DMS 273 (cell line): ENCODE measurements around the gene NINJ2.

Experiments
- DNase-seq: peaks from one replicate; lab custom pipeline; 2025; ENCODE audit not compliant: unreplicated experiment; lab: John Stamatoyannopoulos, UW

The NINJ2 gene

DNA sequence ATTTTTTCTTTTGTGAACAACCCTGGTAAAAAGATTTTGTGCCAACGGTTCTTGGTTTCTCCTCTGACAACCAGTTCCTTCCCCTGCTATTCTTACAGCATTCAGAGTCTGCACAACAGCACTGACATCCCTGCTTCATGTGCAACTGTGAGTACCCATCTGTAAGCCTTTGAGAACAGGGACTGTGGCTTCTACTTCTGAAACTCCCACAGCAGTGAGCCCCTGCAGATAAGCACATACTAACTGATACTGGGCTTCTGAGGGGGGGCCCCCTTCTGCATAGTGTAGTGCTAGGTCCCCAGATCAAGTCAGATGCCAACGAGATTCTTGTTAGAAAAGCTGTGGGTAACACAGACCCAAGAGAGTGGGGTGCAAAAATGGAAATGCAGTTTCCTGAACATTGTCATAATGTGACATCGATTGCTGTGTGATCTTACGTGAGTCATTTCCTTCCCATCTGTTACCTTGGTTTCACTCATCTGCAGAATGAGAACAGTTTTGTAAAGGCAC lies 11.1 kb upstream of the NINJ2 start:
- no peak for DNase-seq

DNA sequence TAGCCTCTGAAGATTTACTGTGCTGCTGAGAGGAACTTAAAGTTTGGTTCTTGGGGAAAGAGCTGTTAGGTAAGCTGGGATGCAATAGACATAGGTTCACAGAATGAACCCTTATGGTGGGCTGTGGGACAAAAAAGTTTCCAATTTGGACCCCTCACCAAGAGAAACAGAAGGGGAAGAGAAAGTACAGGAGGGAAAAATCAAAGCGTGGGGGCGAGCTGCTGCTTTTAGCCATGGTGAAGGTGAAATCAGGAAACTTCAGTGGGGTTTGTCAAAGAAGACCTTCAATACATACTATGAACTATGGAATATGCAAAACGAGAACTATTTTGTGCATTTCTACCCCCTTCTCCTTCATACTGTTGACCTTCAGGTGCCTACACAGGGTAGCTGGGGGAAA lies 10.6 kb upstream of the NINJ2 start:
- DNase-seq = no peak

DNA sequence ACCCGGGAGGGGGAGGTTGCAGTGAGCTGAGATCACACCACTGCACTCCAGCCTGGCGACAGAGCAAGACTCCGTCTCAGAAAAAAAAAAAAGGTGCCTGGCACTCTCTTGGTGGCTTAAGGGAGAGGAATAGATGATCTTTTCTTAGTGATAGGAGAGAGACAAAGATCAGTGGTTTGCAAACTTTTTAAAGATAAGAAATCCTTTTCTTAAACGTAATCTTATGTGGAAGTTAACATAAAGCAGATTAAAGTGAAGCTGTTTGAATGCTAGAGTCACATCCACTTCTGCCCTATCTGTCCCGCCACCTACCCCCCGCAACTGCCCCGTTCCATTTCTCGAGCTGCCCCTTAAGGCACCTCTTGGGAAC lies 6.3 kb upstream of the NINJ2 start:
- DNase-seq = no peak

DNA sequence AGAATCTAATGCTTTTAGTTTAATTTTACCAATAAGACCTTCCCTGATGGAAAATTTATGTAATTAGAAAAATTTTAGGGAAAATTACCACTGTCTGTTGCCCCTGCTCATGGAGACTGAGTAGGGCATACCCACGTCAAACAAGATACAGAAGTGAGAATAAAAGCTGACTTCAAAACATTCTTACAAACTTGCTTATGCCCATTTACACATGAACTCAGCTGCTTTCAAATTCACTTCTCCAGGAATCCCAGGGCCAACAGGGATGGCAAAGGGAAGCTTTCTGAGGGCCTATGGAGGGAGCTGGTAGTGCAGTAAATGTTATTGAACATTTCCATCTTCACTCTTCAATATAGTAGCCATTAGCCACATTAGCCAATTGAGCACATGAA lies 4.8 kb upstream of the NINJ2 start:
- DNase-seq = no peak

DNA sequence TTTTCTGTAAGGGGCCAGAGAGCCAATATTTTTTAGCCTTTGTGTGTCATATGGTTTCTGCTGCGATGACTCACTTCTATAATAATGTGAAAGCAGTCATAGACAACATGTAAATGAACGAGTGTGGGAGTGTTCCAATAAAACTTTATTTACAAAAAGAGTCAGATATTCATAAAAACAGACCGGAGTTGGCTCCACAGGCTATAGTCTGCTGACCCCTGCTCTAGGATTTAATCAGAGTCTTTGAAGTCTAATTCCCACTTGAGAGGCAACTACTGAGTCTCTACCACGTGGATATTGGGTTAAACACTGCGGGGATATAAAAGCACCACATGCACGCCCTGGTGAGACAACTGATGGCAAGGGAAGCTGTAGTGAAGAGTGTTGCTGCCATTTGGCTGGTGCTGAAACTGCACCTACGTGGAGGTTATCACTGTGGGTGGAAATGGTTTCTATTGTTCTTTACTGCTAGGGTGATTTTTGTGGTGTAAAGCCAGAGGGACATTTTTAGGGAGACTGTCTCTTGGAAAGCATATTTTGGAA lies 3.6 kb upstream of the NINJ2 start:
- no peak for DNase-seq

DNA sequence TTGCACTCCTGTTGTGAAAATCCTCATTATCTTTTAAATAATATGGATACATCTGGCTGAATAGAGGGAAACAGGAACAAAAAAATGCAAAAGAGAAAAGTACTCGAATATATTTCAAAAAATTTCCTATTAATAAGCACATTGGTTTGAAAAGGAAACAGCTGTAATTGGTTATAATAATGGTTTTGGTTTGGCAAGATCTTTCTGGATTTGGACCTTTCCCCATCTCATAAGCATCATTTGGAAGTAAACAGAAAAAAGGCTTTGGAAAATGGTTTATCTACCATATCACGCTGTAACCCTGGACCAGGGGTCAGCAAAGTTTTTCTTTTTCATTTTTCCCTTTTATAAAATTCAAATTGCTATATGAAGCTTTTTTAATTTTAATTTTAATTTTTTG lies 2.8 kb upstream of the NINJ2 start:
- DNase-seq = no peak

DNA sequence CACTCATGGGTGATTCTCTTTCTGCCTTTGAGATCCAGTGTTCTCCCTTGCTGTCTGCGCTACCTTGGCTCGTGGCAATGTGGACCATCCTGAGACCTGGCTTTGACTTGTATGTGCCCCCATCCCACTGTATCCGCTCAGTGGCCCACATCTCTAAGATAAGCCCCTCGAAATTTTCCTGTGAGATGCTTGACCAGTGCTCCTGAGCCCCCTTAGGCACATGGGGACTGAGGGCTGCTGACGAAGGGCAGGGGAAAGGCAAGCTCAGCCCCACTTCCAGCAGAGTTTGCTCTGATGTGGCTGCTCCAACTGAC lies 1.5 kb upstream of the NINJ2 start:
- DNase-seq = no peak

DNA sequence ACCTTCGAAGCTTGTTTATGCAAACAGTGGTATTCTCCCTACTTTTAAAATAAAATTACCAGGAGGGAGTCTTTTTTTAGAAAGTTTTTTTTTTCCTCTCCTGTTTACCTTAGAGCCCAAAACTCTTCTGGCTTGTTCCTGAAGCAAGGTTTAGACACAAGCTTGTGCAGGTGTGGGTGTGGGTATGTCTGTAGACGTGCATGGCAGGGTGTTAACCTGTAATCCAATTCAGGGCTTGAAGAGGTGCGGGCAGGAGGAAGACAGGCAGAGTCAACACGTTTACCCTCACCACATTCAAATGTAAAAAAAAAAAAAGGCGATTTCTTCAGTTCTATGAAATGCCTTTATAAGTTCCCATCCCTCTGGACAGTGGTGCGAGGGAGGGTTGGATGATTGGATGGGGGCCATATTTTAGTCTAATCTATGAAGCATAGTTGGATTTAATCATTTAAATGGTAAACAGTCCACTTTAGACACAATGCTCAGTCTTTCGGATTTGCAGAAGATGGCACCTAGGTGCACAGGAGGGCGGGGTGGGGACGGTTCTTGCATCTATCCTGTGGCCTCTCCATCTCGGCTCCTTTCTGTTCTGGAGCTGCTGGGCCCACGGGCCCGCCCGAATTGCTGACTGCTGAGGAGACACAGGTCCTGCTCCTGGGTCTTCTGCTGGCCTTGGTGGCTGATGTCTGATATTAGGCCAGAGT lies 982 bp upstream of the NINJ2 start:
- DNase-seq = no peak

DNA sequence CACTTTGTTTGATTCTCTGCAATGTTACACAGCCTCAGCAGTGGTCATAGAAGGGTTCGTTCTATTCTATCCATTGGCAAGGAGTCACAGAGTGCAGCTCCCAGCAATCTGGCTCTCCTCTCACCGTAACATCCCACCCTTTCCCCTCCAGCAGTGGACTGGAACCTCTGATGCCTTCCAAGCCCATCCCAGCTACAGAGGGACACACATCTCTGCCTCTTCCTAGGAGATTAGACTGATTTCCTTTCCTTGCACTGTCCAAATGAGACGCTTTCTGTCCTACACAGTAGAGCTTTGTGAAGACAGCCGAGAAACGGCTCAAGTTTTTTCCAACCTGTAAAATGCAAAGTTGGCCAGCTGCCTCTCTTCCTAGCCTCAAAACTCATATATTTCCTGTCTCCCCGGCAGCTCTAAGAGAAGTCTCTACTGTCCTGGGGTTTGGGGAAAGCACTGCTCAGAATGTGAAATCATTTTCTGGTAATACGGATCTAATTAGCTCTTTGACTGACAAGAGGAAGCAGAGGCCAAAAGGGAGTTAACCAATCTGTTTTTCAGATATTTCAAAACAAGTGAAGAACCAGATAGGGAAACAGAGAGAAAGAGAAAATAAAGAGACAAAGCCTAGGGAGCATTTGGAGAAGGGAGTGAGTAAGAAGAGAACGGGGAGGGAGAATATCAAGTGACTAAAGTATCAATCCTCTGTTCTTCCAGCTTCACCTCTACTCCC lies 516 bp downstream of the NINJ2 start:
- DNase-seq = no peak

DNA sequence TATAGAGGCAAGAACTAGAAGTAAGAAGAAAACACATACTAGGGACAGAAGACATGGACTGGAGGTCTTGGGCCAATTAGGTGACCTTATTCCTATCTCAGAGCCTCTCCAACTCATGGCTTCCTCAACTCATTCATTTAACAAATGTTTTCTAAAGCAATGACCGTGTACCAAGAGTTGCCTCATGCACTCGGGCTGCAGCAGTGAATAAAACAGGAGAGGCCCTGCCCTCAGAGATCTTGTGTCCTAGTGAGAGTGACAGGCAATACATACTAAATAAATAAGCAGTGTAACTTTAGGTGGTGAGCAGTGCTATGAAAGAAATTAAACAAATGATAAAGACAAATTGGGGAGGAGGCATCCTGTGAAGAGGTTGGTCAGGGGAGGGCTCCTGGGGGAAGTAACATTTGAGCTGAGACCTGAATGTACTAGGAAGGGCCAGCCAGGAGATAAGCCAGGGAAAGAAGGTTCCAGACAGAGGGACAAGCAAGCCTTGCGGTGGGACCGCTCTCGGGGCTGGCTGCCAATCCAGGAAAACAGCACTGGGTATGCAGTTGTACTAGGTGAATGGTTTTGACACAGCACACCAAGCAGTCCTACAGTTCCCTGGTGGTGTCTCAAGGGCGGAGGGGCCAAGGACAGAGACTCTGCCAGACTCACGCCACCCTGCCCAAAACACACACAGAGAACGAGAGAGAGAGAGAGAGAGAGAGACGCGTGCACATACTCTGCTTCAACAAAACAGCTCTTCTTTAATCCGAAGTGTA lies 1.3 kb downstream of the NINJ2 start:
- no peak for DNase-seq

DNA sequence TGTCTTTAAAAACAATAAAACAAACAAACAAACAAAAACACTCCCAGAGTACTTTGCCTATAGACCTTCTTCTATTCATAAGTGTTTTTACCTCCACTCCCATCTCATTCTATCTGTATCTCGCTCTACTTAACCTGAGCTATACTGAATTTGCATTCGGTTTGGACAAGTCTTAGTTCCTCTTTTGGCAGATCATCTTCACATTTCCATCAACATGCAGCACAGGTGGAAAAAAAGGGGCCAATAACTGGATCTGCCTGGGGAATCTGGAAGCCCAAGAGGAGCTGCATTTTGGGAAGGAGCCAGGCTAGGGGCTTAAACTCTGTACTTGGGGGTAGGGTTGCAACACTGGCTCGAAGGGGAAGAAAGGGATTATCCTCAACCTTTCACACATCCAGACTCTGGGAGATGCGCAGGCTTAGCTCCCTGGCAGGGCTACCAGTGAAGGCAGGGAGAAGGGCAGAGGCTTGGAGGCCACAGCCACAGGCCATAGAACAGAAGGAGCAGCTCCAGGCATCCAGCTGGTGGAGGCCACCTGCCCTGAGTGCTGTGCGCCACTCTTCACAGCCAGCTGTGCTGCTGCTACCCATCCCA lies 4.1 kb downstream of the NINJ2 start:
- no peak for DNase-seq

DNA sequence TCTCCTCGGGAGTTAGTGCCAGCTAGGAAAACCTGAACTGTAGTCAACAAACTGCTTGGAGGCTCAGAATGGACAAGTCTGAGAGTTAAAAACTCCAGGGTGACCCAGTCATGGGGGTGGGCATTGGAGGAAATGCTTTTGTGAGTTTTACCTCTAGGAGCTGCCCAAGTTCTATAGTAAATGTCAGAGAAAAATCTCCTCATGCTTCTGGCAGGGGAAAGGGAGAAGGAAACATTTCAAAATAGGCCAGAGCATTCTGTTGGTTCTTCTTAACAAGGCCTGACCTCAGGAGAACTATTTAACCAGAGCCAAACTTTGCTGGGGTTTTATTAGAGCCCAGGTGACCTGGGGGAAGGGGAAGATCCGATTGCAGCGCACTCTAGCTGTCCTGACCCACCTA lies 12.3 kb downstream of the NINJ2 start:
- DNase-seq = no peak

DNA sequence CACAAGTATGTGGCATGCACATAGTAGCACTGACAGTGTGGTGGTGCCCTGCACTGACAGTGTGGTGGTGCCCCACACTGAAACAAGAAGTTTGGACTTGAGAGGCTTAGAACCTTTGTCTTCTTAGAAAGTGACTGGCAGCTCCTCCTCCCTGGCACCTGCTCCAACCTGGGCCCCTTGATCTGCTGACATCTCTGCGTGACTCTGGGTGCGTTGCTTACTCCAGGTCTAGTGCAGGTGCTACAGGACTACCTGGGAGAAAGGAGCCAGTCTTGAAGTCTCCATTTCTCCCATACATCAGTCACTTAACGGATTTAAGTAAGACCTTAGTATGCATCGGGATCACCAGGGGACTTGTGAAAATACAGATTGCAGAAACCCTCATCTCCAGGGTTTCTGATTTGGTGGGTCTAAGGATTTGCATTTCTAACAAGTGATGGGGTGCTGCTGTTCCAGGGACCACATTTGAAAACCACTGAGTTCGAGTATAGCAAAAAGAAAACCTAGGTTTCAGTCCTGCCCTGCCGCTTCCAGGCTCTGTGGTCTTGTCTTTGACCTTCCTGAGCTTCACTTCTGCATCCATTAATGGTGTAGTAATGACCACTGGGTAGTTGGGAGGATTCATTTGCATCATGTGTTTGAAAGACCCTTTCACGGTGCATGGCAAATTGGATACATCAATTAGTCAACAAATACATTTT lies 15.7 kb downstream of the NINJ2 start:
- DNase-seq = no peak

DNA sequence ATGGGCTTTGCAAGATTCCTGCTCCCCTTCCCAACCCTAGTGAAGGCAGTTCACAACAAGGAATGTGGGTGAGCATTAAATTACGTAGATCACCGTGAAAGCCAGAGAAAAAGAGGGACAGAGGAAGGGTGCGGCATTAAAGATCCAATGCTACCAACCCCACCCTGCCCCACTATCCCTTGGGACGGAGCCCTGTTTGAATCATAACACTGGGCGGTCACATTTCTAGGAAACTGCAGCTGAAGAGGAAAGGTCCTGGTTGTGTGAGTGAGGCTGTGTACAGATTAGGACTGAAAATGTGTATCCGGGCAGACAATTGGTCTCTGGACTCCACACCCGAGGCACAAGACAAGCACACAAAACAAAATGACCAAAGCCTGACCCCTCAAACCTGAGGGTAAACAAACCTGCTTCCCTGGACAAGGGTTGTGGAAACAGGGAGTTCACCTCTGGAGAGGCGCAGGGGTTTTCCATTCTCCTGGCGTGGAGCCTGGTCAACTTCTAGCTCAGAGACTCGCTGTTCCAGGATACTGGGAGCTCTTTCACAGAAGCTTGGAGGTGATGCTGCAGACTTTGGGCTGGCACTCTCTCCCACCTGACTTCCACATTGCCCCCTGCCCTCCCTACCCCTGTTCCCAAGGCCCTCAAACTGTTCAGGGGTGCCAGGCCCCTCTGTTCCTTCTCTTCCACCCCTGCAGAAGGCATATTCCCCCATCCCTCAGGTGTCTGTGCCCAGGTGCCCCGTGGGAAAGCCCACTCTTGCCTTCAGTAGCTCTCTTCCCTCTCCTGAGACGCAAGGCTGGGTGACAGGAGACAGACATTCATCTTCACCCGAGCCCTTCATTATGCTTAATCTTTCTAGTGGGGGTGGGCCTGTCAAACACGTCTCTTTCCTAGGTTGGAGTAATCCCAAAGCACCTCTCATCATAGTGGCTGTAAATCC lies 16.5 kb downstream of the NINJ2 start:
- no peak for DNase-seq

DNA sequence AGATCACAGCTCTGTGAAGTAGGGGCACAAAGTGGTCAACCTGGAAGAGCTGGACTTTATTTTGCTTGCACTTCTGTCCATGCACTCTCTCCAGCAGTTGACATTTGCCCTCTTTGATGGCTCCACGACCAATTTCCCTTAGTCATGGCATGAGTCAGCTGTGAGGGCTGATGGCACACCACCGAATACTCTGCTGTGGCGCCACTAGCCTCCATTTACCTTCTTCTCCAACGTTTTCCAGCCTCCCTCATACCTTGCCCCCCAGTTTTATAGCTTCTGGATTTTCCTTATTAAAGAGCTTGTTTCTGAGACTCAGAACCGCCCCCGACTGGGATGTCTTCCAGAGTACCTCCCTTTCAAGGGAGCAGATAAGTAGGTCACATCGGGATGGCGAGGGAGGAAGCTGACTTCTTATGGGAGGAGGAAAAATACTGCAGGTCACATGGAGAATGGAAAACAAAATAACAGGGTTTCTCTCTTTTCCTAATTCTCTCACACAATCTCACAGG lies 17.6 kb downstream of the NINJ2 start:
- DNase-seq = no peak

DNA sequence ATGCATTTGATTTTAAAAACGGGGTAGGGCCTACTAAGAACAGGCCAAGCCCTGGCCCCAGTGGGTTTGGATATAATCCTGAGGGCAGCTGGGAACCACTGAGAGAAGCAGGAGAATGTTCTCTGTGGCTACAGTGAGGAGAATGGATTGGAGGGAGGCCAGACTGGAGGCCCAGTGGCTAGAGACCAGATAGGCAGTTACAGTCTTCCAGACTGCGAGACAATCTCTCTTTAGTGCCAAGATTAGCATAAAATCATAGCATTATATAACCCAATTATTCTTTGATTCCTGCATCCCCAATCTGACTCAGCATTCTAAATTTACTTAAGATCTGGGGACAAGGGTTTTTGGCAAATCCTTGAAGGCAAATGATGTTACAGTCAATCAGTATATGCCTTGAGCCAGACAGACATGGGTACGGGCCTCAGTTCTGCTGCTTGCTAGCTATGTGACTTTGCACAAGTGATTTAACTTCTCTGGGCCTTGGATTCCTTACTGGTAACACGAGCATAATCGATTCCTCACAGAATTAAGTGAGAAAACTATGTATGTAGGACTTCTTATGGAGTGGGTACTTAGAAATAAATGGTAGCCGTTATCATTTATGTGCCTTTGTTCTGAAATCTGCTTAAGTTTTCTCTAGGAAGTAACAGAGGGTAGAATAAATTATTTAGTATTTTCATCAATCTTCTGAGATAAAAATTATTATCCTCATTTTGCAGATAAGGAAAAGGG lies 18.3 kb downstream of the NINJ2 start:
- no peak for DNase-seq

DNA sequence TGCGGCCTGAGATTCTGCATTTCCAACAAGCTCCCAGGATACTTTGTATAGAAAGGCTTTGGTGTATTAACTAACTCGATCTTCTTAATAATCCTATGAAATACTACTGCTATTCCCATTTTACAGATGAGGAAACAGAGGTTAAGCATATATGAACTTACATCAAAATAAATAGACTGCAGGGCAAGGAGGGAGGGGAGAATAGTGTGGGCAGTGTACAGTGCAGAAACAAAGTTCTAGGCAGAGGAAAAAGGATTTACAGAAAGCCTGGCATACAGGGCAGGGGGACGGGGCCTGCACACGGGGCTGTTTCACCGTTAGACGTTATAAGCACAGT lies 19.0 kb downstream of the NINJ2 start:
- no peak for DNase-seq

DNA sequence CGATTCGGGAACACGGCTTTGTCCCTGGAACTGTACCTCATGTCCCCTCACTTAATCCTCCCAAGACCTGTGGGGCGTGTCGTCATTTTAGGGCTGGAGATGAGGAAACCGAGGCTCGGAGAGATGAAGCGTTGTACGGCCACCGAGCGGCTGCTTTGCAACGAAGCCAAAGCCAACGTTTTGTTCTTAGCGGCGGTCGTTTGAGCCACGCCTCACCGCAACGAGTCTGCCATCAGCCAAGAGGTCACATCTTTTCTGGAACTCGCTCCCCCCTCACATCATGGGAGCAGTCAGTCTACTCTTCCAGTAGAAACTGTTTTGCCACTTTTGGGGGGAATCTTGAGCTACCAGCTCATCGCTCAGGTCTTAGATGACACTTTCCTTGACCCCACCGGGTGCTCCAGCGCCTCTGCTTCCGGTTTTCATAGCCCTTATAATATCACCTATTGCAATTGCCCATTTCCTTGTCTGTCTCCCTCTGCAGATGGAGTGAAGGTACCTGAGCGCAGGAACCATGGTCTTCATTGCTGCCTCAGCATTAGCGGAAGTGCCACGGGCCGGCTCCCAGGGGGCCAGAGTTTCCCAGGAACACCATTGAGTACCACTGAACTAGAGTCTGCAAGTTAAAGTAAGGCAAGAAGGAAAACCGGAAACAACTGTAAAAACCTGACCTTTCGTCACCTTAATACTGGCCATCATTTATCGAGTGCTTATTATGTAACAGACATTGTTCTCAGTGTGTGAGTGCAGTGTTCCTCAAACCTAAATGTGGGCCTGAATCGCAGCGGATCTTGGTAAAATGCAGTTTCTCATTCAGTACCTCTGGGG lies 19.6 kb downstream of the NINJ2 start:
- DNase-seq = no peak
